ENCODE data around the gene ANKRD44. TPM values are rescaled to one million over a fixed set of nuclear protein-coding genes. Genes with fewer than 3 reads are reported as not detected.

ANKRD44 gene
- total RNA-seq, 1 donor from 2014 or later = 21.4 TPM

- TF ChIP-seq, protein P1, sequence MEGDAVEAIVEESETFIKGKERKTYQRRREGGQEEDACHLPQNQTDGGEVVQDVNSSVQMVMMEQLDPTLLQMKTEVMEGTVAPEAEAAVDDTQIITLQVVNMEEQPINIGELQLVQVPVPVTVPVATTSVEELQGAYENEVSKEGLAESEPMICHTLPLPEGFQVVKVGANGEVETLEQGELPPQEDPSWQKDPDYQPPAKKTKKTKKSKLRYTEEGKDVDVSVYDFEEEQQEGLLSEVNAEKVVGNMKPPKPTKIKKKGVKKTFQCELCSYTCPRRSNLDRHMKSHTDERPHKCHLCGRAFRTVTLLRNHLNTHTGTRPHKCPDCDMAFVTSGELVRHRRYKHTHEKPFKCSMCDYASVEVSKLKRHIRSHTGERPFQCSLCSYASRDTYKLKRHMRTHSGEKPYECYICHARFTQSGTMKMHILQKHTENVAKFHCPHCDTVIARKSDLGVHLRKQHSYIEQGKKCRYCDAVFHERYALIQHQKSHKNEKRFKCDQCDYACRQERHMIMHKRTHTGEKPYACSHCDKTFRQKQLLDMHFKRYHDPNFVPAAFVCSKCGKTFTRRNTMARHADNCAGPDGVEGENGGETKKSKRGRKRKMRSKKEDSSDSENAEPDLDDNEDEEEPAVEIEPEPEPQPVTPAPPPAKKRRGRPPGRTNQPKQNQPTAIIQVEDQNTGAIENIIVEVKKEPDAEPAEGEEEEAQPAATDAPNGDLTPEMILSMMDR (IDR thresholded peaks at IDR 0.05) = no peak
- Mint-ChIP-seq H3K27me3 (ENCODE audit: low read depth) (no peaks in the 10 kb centered on the region), H3K4me1 (ENCODE audit: low read depth) (peaks cover 50% of the 10 kb centered on the region), H3K36me3 (ENCODE audit: low read depth) (peaks cover 2% of the 10 kb centered on the region), H3K4me3 (ENCODE audit: unreplicated experiment) (no peak overlapping the region), H3K27ac (ENCODE audit: unreplicated experiment) (no peak overlapping the region), H3K9me3 (ENCODE audit: low read depth) (no peaks in the 10 kb centered on the region)
- no peak for DNase-seq (ENCODE audit: low spot score)
Measured at GRCh38 chr2:197181491-197181890, 129.1 kb downstream of the ANKRD44 start.

DNA sequence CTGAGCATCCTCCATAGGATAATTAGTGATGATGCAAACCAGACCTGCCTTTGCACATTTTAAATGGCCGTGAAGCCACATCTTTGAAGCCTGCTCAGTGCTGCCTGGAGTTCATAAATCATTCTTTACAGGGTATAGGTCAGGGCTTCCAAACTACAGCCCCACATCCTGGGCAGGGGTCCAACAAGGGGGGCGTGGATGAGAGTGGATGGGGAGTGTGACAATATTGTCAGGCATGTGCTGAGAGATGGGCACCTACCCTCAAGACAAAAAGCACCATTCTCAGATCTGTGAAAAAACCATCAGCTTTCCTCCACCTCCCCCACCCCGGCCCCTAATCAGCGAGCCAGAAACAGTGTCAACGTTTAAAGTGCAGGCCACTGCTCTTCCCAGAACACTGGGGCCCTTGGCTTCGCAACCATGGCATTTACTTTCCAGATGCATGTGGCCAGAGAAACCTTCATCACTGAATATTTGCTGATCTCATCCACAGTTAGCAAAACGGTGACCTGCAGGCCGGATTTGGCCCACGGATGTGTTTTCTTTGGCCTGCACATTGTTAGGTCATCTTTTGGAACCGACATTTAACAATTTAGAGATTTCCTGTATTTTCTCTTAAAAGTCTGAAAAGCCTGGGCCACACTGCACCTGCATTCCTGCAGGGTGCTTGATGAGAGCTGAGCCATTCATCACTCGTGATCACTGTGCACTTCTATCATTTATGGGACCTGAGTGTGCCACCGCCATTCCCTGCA lies 130.7 kb downstream of the ANKRD44 start:
- peak overlapping the region; percentile 89 for H3K27ac Mint-ChIP-seq (ENCODE audit: unreplicated experiment)
- H3K36me3 Mint-ChIP-seq (ENCODE audit: low read depth) = peaks cover 2% of the 10 kb centered on the region
- TF ChIP-seq, protein P1 (IDR thresholded peaks at IDR 0.05) = no peak
- no peak overlapping the region for H3K4me3 Mint-ChIP-seq (ENCODE audit: unreplicated experiment)
- no peaks in the 10 kb centered on the region for H3K9me3 Mint-ChIP-seq (ENCODE audit: low read depth)
- H3K27me3 Mint-ChIP-seq (ENCODE audit: low read depth) = no peaks in the 10 kb centered on the region
- DNase-seq (ENCODE audit: low spot score) = no peak
- peaks cover 52% of the 10 kb centered on the region for H3K4me1 Mint-ChIP-seq (ENCODE audit: low read depth)

- Mint-ChIP-seq H3K27me3 (ENCODE audit: low read depth) (no peaks in the 10 kb centered on the region), H3K27ac (ENCODE audit: unreplicated experiment) (no peak overlapping the region), H3K4me3 (ENCODE audit: unreplicated experiment) (no peak overlapping the region), H3K9me3 (ENCODE audit: low read depth) (no peaks in the 10 kb centered on the region), H3K36me3 (ENCODE audit: low read depth) (no peaks in the 10 kb centered on the region), H3K4me1 (ENCODE audit: low read depth) (peaks cover 37% of the 10 kb centered on the region)
- DNase-seq (ENCODE audit: low spot score) = no peak
- TF ChIP-seq, protein P1 (IDR thresholded peaks at IDR 0.05) = no peak
Measured at GRCh38 chr2:197176522-197176921, 134.1 kb downstream of the ANKRD44 start.

- no peak overlapping the region for H3K27ac Mint-ChIP-seq (ENCODE audit: unreplicated experiment)
- H3K9me3 Mint-ChIP-seq (ENCODE audit: low read depth) = no peaks in the 10 kb centered on the region
- no peak overlapping the region for H3K4me3 Mint-ChIP-seq (ENCODE audit: unreplicated experiment)
- H3K36me3 Mint-ChIP-seq (ENCODE audit: low read depth) = no peaks in the 10 kb centered on the region
- peaks cover 26% of the 10 kb centered on the region for H3K4me1 Mint-ChIP-seq (ENCODE audit: low read depth)
- DNase-seq (ENCODE audit: low spot score) = no peak
- H3K27me3 Mint-ChIP-seq (ENCODE audit: low read depth) = no peaks in the 10 kb centered on the region
- TF ChIP-seq, protein P1 (IDR thresholded peaks at IDR 0.05) = no peak
Measured at GRCh38 chr2:197174539-197175094, 136.0 kb downstream of the ANKRD44 start.

DNA sequence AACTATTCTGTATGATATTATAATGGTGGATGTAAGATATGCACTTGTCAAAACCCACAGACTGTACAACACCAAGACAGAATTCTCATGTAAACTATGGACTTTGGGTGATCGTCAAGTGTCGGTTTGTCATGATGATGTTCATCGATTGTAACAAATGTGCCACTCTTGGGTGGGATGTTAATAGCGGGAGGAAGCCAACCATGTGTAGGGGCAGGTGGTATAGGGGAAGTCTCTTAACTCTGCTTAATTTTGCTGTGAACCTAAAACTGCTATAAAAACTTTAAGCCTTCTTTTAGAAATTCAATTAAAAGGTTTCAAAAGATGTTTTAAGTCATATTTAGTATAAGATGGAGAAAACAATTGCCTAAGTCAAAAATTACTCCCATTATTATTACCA lies 139.0 kb downstream of the ANKRD44 start:
- no peaks in the 10 kb centered on the region for H3K36me3 Mint-ChIP-seq (ENCODE audit: low read depth)
- DNase-seq (ENCODE audit: low spot score) = no peak
- H3K4me3 Mint-ChIP-seq (ENCODE audit: unreplicated experiment) = no peak overlapping the region
- TF ChIP-seq, protein P1 (IDR thresholded peaks at IDR 0.05) = no peak
- H3K9me3 Mint-ChIP-seq (ENCODE audit: low read depth) = no peaks in the 10 kb centered on the region
- H3K27ac Mint-ChIP-seq (ENCODE audit: unreplicated experiment) = no peak overlapping the region
- peaks cover 27% of the 10 kb centered on the region for H3K4me1 Mint-ChIP-seq (ENCODE audit: low read depth)
- no peaks in the 10 kb centered on the region for H3K27me3 Mint-ChIP-seq (ENCODE audit: low read depth)

All from chondrocyte (in vitro differentiated cells).